Activated gamma-delta T cell treated with Interleukin-2 at 50 U/mL for 16 hours (primary cell): ENCODE measurements around the gene SYNPO2.
A peak's percentile ranks its signal among the peaks of the same experiment; 100 is the strongest.
"Not testable (repeated sequence)": the region's sequence is repeated elsewhere in the genome, so short reads cannot be mapped to it uniquely, and the experiment has no call there.

ENCODE experiments used
- DNase-seq: peaks from one replicate; pipeline ENCODE4 v3.0.0-alpha.2; 2020

Gene SYNPO2

DNA sequence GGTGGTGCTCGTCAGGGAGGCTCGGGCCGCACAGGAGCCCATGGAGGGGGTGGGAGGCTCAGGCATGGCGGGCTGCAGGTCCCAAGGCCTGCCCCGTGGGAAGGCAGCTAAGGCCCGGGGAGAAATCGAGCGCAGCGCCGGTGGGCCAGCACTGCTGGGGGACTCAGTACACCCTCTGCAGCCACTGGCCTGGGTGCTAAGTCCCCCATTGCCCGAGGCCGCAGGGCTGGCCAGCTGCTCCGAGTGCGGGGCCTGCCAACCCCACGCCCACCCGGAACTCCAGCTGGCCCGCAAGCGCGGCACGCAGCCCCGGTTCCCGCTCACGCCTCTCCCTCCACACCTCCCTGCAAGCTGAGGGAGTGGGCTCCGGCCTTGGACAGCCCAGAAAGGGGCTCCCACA lies 88.4 kb downstream of the SYNPO2 start:
- DNase-seq, result not testable (repeated sequence)

DNA sequence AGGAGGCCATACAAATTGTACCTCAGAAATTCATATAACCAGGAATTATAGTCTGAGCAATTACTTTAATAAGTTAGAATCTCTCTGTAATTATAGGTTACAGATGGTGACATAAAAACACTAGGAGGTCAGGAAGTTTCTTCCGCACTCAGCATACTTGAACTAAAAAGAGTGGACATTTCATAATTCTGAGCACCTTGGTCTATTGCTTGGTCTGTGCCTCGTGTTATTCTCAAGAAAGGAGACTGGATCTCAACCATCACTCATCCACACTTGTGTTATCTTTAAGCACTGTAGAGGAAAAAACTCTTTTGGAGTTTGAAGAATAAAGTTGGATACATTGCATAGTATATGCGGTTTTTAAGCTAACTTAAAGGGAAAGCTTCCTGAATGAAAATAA lies 91.1 kb downstream of the SYNPO2 start:
- DNase-seq, result no peak

DNA sequence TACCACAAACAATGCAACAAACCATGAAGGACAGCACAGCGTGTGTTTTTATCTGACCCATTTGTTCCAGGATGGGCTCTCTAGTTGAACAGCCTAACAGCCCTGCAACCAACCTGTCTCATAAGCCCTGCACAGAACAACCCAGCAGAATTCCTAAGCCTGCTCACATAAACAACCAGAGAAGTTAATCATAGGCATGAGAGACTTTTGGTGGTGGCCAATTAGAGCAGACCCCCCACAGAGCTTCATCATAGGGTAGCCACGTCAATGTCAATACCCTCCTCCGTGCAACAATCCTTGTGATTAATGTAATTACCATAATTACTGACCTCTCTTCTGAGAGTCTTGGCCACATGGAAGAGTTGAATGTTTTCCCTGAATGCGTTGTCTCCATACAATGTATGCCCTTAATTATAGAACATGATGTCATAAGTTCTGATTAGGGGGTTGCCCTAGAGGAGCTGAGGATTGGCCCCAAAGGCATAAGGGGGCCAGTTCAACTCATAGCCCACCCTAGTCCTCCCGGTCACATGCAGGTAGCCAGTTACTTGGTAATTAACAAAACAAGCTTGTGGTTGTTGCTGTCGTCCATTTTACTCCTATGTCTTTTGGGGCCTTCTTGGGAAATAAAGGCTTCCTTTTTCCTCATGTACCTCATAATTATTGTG lies 92.7 kb downstream of the SYNPO2 start:
- DNase-seq, result no peak

DNA sequence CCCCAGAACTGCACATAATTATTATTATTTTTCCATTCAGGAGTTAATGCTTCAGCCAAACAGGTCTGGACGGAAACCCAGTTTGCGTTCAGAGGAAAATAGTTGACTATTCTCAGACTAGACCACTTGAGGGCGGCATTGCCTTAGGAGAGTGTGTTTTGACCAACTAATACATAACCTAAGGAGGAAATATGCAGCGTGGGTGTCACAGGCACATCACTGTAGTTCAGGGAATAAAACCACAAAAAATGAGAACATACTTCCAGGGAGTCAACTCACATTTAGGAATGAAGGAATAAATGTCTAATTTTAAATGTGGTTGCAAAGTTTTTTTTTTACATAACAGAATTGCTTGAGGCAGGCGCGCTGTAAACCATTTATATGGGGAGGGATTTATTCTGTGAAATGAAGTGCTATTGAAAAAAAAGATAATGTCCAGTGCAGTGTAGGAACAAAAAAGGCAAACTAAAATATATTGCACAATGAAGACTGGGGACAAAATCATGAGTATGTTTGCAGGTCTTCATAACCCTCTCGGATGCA lies 93.3 kb downstream of the SYNPO2 start:
- peak; percentile 20 for DNase-seq

DNA sequence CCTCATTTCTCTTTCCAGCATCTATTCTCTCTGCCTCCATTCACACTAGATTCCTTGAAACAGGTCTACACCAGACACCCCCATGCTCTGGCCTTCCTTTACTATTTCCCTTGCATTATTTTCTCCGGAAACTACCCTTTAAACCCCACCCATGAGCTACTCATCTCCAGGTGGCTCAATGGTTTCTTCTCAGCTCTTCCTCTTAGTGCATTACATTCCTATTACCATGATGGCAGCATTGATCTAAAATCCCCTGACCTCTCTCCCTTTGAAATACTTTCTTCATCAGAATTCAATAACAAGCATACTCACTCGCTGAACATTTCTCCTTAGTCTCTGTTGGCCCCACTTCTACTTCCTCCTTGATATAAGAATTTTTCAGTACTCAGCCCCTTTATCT lies 94.6 kb downstream of the SYNPO2 start:
- no peak for DNase-seq

DNA sequence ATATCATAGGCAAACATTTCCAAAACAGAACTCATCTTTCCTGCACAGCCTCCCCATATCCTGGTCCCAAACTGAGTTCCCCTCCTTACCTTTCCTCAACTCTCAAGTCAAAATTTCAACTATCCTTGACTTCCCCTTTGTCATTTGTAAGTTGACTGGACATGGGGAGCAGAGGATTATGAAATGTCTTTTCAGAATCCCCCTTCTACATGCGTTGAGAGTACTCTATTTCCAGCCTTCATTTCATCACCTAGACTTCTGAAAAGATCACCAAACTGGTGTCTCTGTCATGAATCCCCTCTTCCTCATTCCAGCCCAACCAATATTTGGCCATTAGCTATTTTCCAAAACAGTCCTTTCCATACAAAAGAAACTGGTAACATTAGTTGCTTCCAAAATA lies 95.2 kb downstream of the SYNPO2 start:
- no peak for DNase-seq

DNA sequence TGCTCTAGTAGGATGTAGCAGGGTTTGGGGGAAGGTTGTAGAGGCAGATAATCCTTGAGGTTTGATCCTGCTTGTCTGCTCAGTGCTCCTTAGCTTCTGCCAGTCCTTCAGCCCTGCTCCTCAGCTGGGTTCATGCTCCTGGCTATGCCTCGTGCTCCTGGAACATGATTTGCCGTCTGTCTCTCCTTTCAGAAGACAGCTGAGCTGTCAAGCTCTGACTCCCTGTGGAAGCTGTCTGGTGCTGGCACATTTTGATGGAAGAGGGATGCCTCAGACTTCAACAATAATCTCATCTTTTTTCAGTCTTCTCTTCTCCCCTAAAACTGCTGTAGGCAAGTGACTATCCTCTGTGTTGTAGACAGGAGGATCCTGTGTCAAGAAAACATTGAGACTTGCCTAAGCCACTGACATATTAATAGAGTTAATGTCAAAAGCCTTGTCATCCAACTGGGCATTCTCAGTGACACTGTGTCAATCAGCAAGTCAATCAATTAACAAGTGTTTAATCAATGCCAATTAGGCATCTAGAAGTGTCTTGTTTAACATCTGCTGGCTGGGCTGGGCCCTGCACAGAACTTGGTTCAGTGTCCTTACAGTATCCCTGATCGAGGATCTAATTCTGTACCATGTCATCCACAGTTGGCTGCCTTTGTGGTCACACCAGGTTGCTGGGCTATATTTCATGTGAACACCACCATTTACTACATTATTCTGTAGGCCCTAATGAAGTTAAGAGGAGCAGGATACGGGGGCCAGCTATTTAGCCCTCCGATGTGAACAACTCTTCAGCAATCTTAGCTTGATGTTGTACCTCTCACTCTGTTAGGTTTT lies 96.7 kb downstream of the SYNPO2 start:
- DNase-seq, result no peak

DNA sequence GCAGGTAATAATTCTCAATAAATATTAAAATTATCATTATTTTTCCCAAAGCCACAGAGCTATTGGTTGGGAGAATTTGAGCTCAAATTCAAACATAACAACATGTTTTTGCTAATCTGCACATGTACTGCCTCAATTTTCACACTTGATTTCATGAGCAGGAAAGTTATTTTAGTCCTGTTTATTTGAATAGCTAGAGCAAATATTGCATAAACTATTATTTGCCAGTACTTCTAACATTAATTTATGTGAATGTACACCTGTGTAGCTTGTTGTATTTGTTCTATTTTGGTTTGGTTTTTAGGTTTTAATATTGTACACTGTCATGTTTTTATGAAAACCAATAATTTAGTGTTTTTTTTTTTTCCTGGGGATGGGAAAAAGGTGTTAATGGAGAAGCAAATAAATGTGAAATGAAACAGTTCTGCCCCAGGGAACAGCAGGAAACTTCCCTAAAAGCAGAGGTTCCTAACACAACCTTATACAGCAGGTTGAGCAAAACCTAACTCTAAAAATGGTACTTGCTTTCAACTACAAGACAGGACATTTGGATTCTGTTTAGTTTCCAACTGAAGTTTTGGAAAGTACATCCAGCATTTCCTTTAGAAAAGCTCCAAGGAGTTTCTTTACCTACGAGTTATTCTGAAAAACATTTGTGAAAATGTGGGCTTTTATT lies 99.4 kb downstream of the SYNPO2 start:
- DNase-seq, result no peak

DNA sequence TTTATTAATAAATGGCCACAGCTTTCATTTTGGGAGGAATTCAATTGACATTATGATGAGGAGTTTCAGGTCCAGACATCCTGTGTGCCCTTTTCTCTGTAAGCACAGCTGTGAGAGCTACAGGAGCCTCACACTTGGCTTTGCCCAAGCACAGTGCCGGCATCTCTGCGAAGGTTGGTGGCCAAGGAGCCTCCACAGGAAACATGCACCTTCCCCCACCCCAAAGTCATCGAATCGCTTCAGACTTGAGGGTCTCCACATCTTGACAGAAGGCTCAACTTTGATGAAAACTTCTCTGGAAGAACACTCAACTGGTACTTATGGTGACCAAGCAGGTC lies 100.0 kb downstream of the SYNPO2 start:
- DNase-seq, result no peak

DNA sequence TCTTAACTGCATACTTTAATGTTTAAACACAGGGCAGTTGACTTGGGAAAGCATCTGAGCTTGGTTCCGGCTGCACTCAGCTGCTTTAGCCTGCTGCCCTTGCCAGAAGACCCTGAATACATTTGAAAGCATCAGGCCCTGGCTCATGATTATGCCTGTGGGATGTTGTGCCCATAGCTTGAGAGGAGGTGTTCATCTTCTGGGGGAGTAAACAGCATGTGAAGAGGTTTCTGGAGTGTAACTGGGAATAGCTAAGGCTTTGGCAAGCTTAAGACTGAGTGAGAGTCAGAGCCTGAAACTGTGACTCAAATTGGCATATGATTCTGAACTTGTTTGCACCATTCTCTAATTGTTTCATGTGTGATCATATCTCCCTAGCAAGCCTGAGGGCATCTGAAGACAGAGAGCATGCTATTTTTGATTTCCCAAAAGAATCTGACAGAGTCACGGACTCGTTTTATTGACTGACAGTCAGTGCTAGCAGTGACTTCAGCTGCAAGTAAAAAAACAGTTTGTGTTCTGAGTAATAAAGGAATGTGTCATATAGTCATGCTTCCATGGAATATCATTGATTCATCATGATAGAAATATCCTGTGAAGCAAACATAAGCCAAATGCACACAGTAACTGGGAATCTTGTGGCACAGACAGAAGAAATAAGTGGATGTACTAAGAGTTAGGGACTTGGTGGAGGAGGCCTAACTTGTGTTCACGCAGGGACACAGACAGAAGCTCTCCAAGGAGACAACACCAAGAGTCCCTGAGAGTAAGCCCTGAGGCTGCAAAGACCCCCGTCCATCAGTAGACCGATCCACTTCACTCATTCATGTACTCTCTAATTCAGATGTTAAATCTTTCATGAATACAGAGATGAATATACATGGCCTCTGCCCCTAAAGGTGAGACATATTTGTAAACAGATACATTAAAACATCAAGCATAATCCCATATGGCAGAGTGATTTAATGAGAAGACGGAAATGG lies 100.7 kb downstream of the SYNPO2 start:
- DNase-seq, result no peak

DNA sequence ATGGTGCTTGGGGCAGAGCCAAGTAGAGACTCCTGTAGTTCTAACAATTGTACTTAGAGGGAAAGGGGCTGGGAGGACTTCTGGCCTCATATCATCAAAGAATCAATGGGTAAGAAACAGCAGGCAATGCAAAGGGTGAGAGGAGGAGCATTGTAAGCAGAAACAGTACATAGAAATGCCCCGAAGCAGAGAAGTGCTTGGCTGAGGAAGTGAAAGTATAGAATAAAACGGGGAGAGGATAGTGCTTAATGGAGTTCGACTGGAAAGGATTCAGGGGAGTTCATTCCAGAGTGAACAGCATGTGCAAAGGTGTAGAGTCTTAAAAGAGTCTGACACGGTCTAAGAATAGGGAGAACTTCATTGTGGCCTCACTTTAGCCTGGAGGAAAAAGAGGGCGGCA lies 103.0 kb downstream of the SYNPO2 start:
- DNase-seq, result no peak

DNA sequence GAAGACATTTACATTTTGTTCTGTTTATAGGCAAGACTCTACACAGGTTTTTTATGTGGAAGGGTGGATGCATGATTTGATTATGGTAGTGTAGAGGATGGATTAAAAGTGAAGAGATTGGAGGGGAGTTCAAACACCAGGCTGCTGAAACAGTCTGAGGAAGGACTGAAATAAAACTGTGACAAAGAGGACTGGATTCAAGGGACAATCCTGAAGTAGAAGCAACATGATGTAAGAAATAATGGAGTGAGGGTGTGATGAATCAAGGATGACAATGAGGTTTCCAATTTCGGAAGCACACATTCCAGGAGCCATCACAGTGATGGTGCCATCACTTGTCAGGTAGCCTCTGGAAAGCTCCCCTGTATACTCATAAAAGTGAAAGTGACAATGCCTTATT lies 103.5 kb downstream of the SYNPO2 start:
- no peak for DNase-seq

DNA sequence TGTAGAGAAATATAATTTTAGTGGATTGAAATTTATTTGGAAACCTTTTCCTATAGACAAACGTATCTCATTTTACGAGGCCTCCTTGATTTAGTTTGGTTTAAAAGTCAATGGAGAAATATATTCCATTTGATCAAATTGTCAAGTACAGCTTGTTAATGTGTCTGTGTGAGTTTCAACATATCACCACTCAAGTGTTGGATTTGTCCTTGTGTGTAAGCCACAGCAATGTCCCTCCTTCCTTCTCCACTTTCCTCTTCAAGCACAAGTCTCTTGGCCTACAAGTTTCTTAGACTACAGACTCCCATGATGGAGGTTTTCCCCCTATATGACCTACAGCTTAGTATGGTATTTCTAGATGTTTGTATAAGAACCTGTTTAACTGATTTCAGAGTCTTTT lies 104.7 kb downstream of the SYNPO2 start:
- no peak for DNase-seq

DNA sequence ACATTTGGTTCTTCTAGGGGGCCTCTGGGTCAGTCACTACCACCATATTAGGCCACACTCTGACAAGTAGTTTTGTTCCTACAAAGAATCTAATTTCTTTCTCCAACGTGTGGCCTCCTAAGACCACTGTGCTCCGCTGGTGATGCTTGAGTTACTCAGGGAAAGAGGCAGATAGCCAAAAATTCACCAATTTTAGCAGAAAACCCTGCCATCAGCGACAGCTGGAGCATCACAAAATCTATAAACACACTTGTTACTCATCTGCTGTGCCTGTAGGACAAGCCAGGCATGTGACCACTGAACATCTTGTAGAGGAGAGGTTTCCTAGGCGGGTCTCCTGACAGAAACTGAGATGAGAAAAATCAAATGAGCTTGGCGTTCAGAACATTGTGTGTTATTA lies 105.4 kb downstream of the SYNPO2 start:
- no peak for DNase-seq

DNA sequence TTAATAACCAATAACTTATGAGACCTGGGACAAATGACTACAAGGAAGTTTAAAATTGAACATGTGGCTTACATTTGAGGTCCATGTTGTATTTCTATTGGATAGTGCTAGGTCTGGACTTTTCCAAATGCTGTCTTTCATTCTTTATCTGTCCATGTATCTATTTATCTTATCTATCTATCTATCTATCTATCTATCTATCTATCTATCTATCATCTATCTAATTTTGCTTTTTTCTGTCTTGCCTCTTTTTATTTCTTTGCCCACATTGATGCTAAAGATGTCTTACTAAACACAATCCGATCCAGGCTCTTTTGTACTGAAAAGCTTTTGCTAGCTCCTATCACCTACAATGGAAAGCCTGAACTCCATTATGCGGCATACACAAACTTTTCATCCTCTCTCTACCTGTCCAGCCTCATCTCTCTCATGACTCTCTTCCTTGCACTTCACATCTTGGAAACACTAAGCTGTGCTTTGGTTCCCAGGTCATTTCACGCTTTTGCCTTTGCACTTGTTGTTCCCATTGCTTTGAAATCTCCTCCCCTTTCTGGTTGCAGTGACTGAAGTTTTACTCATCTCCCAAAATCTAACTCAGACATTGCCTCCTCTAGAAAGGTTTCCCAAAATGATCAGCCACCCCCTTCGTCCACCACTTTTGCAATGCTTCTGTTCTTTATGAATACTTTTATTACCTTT lies 107.2 kb downstream of the SYNPO2 start:
- DNase-seq, result no peak

DNA sequence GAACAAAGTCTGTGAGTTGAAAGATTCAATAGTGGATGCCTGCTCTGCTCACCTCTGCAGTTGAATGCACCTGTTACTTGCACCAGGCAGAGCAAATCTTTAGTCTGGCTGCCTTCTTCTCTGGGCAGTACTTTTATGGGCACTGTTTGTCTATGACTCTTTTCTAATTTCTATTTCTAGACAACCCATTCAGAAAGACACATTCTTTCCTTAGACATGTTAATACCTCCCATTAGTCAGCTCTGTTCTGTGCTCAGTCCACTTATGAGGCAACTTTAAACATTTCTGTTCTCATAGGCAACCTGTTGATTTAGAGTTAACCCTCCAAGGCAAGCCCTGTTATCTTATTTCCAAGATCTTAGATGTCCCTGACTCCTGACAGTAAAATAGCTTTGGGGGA lies 108.9 kb downstream of the SYNPO2 start:
- no peak for DNase-seq

DNA sequence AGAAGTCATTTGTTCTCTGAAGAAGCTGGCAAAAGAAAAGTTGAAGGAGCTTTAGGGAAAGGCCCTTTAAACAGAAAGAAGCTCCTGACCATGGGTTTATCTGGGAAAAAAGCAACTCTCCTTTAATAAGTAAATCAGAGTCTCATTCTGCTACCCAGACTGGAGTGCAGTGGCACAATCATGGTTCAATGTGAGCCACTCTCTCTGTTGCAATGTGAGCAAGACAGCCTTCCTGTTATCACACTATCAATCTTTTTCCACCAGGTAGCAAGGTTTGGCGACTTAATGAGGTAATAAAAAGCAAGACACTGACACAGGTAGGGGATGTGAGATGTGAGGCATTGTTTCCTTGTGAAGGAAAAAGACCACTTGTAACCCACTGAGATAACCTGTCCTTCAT lies 111.3 kb downstream of the SYNPO2 start:
- DNase-seq, result no peak

DNA sequence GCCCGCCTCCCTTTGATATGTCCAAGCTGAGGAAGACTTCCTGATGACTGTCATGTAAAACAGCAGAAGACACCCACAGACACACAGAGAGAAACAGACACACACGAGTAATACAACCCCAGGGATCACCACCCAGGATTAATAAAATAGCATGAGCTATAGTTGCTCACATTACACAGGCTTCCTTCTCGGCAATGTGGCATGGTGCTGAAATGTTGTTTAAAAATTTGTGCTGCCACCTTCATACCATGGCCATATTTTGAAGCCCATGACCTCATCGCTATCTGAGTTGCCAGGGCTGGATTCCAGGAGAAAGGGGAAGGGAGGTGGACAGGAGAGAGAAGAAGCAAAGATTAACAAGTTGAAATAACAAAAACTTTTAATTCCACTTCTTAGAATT lies 111.7 kb downstream of the SYNPO2 start:
- no peak for DNase-seq

DNA sequence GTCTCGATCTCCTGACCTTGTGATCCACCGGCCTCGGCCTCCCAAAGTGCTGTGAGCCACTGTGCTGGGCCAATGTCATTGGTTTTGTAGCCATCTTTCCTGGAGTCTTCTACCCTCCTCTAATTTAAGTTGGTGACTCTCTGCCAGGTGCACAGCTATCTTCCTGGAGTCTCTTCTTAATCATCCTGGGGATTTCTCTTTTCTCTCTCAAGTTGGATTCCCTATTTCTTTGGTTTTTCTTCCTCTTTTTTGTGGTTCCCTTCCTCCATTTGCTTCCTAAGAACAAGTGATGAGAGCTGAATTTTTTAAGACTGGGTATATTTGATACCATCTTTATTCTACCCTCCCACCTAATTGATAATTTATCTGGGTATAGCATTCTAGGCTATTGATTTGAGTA lies 113.8 kb downstream of the SYNPO2 start:
- DNase-seq, result no peak

DNA sequence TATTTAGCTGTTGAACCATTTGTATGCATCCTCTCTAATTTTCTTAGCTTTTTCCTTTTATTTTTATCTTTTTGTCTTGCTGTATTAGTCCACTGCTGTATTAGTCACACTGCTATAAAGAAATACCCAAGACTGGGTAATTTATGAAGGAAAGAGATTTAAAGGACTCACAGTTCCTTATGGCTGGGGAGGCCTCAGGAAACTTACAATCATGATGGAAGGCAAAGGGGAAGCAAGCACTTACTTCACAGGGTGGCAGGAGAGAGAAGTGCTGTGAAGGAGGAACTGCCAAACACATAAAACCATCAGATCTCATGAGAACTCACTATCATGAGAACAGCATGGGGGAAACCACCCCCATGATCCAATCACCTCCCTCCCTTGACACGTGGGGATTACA lies 114.3 kb downstream of the SYNPO2 start:
- DNase-seq, result not testable (repeated sequence)

DNA sequence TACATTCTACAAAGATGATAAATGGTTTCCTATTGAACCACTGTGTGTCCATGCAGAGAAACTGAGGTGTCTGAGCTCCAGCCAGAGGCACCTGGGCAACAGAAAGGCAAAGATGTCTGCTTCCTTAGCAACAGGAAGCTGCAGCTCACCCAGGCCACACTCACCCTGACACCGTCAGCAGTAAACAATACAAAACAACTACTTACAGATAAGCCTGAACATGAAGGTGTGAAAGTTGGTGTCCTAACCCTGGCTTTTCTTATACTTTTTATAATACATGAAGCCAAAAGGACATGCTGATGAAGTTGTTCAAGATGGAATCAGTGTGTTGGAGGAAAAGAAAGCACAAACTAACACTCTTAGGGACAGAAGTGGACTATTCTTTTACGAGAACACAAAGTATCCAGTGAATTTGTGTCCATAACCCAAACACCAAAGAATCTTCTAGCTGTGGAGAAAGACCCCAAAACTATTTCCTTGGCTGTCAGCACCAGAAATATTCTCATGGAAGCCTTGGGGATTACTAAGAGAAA lies 117.3 kb downstream of the SYNPO2 start:
- no peak for DNase-seq

DNA sequence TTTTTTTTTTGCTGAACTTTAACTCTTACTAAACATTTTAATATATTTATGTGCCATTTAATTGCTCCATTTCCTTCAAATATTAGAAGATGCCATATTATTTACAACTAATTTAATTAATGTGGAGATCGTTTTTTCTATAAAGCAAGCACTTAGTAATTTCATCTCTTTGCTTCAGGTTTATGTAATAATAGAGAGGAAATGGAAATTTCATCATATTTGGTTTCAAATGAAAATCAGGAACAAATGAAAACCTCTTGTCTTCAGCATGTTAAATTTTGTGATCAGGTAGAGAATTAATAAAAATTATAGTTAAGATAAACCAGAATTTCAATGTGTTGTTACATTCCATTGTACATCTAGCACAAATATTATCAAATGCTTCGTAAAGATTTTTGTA lies 120.1 kb downstream of the SYNPO2 start:
- DNase-seq, result no peak
